Measurements from ENCODE around the gene OGFOD2.

- TF ChIP-seq POLR2A (IDR thresholded peaks at IDR 0.05; ENCODE audit: low read length), result no peak
- TF ChIP-seq GATA1 (IDR thresholded peaks at IDR 0.05; ENCODE audit: low read depth, low read length), result no peak
Measured at GRCh38 chr12:123017753-123018152, 42.7 kb downstream of the OGFOD2 start.

Measured in erythroblast (primary cell).